Stimulated activated CD4-positive, alpha-beta T cell treated with anti-CD3 and anti-CD28 coated beads, TNF-alpha, amount 100 ng/mL, for 1 hour (primary cell): ENCODE data around the gene SHROOM1.
"Not testable (repeated sequence)": the region's sequence is repeated elsewhere in the genome, so short reads cannot be mapped to it uniquely, and the experiment has no call there.

Experiments used
- DNase-seq, 3 donors: peaks; one replicate each; pipeline ENCODE4 v3.0.0-alpha.2; 2020; ENCODE audit warnings: low read depth in 3 of 3, low spot score in 1 of 3

The SHROOM1 gene

DNA sequence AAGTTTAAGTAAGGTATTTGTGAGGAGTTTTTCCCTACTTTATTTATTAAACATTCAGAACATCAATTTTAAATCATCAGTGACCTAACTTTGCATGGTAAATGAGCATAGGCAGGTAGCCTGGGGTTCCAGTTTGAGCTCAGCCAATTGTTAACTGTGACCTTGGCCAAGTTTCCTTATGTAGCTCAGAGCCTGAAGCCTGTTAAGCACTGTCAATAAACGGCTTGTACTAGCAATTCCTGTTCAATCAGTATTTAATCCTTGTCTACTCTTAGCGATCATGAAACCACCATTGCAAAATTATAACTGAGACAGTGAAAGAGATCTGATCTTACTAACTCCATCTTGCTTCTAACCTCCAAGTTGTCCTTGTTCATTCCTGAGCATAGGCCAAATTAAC lies 22.0 kb downstream of the SHROOM1 start:
- DNase-seq: no peak

DNA sequence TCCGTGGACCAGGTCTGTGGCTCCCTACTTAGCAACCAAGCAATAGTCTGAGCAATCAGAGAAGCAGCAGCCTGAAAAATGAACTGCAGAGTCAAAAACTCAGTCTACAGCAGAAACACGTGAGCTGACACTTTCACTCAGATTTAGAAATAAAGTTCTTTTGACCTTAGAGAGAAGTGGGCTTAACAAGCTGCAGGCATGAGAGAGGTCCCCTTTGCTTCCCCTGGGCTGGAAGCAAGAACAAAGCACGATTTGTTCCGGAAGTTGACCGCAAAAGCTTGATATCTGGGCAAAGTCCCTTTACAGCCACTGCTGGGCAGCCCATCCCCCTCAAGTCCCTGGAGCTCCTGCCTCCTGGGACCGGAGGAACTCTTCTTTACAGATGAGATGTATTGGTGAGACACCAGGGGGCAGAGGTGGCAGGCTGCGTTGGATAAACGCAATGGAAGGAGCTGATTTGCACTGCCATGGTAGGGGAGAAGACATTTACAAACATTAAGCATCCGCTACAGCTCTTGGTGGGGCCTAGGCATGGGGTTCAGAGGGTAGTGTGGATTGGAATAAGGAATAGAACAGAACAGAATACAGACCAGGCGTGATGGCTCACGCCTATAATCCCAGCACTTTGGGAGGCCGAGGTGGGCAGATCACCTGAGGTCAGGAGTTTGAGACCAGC lies 23.1 kb downstream of the SHROOM1 start:
- DNase-seq: no peak

DNA sequence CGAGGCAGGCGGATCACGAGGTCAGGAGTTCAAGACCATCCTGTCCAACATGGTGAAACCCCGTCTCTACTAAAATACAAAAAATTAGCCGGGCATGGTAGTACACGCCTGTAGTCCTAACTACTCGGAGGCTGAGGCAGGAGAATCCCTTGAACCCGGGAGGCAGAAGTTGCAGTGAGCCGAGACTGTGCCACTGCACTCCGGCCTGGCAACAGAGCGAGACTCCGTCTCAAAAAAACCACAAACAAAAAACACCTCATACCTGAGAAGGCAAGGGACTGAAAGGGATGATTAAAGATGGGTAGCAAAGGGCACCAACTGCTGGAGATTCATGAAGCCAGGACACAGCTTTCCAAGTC lies 23.7 kb downstream of the SHROOM1 start:
- DNase-seq: not testable (repeated sequence)

- not testable (repeated sequence) for DNase-seq
Observed at GRCh38 chr5:132805872-132806271, 24.6 kb downstream of the SHROOM1 start.

DNA sequence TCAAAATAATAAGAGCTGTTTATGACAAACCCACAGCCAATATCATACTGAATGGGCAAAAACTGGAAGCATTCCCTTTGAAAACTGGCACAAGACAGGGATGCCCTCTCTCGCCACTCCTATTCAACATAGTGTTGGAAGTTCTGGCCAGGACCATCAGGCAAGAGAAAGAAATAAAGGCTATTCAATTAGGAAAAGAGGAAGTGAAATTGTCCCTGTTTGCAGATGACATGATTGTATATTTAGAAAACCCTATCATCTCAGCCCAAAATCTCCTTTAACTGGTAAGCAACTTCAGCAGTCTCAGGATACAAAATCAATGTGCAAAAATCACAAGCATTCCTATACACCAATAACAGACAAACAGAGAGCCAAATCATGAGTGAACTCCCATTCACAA lies 26.2 kb downstream of the SHROOM1 start:
- DNase-seq: not testable (repeated sequence)

DNA sequence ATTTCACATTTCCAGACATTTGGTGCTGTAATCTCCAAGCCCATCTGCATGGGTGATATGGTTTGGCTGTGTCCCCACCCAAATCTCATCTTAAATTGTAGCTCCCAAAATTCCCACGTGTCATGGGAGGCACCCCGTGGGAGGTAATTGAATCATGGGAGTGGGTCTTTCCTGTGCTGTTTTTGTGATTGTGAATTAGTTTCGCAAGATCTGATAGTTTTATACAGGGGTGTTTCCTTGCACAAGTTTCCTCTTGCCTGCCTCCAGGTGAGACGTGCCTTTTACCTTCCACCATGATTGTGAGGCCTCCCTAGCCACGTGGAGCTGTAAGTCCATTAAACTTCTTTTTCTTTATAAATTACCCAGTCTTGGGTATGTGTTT lies 27.8 kb downstream of the SHROOM1 start:
- DNase-seq: not testable (repeated sequence)

DNA sequence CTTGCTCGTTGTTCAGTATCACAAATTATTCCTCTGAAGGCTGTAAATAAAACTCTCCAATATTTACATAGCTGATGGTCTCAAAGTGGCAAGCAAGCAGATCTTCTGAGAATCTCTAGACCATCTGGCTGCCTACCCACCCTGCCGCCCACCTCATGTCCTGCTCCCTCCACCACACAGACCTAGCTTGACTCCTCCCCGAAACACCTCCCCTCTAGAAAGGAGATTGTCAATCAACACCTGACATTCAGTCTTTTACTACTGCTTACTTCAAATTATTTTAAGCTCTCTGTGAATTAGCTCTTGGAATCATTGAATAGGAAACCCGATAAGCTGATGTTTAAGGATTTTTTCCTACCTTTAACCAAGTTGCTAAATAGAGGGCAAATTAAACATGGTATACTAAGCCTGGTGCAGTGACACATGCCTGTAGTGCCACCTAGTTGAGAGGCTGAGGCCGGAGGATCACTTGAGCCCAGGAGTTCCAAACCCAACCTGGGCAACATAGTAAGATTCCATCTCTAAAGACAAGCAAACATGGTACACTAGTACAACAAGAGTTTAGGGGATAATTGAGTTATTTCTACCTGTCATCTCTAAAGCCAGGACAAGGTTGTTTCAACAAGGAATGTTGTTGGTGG lies 28.3 kb downstream of the SHROOM1 start:
- DNase-seq: no peak

DNA sequence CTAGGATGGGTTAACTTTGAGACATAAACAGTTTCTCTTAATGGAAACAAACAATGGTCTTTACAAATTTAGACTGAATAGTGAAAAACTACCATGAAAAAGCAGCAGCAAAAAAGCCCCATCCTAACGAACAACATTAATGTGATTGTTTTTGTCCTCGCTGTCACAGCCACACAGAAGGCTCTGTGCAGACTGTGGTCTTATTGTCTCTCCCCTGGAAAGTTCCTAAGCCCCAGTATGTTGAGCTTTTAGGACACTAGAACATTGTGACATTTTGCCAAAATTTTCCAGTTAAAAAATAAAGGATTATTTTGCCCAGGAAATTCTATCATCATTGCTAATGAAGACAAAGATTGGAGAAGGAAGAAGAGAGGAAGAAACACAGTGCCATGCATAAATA lies 29.9 kb downstream of the SHROOM1 start:
- no peak for DNase-seq

DNA sequence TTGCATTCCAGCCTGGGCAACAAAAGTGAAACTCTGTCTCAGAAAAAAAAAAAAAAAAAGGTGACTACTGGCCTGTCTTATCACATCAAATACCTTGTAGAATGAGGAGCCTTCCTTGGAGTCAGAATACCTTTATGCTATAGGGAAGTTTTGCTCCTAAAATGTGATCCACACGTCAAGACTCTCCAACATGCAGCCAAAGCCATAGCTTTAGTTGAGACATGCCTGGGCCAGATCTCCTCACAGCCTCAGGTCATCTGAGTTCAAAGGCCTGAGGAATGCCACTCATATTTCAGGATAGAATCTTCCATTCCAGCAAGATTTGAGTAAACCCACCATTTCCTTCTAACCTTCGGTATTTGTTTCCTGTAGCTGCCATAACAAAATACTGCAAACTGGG lies 31.1 kb downstream of the SHROOM1 start:
- DNase-seq: no peak

GRCh38 chr5:132797651-132798050 lies 32.8 kb downstream of the SHROOM1 start:
- DNase-seq: no peak

GRCh38 chr5:132791026-132791425 lies 39.4 kb downstream of the SHROOM1 start:
- DNase-seq: no peak

GRCh38 chr5:132790201-132790865 lies 40.1 kb downstream of the SHROOM1 start:
- DNase-seq: no peak

GRCh38 chr5:132788990-132789886 lies 41.2 kb downstream of the SHROOM1 start:
- no peak for DNase-seq

GRCh38 chr5:132788508-132788907 lies 41.9 kb downstream of the SHROOM1 start:
- DNase-seq: no peak

DNA sequence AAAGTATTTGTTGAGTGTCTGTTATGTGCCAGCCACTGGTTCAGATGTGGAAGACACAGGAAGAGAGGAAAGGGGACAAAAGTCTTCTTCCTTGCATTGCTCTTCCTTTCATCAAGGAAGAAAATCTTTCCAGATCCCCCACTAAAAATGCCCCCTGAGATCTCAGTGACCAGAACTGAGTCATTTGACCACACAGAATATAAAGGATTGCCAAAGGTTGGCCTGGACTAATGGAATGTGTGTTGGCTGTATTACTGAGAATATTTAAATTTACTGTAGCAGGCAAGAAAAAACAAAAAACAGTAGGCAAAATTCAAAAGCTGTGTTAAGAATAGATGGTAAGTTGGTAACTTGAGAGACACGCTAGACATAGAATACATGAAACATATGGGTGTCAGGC lies 43.4 kb downstream of the SHROOM1 start:
- DNase-seq: no peak

GRCh38 chr5:132785864-132786263 lies 44.6 kb downstream of the SHROOM1 start:
- no peak for DNase-seq

- DNase-seq: no peak
Observed at GRCh38 chr5:132785365-132785764, 45.1 kb downstream of the SHROOM1 start.

DNA sequence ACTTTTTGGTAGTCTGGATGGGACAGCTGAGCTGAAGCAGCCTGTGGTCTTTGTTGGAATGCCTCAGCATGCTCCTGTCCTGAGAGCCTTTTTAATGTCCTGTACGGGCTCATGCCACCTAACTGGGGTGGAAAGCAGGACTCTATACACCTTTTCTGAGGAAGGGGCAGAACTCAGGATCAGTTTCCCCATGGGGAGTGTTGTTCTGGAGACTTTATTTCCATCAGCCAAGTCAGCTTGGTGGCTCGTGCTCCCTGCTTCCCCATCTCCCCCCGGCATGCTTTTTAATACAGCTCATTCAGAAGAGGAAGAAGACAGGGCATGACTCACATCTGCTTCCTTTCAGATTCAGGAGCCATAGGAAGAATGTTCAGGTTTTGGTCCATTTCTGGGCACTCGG lies 48.3 kb downstream of the SHROOM1 start:
- DNase-seq: no peak

GRCh38 chr5:132781029-132781428 lies 49.4 kb downstream of the SHROOM1 start:
- no peak for DNase-seq

DNA sequence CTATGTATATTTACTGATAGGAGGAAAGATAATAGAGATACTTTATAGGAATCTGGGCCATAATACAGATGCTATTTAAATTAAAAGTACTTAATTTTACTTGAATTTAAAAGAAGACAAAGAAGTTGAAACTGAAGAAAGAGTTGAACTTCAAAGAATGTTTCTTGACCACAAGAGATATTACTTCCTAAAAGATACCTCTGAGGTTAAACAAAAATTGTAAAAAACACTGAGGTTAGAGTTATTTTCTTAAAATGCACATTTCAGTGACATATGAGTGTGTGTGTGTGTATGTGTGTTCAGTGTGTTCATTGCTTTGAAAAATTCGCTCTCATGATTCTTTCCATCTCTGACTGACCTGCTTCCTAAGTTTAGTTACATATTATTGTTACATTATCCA lies 49.9 kb downstream of the SHROOM1 start:
- DNase-seq: no peak

DNA sequence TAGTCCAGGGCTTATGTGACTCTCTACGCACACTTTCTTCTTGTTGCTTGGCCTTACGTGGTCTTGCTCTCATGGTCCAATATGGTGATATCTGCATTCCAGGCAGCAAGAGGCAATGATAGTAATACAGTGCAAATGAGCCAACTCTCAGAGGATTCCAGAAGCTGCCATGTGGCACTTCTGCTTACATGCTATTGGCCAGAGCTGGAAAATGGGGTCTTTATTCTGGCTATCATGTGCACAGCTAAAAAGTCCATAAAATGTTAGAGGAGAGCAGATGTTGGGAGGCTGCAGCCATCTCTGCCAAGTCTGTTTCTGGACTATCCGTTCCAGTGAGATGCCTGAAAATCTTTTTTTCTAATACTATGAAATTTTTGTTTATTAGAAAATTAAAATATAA lies 50.5 kb downstream of the SHROOM1 start:
- no peak for DNase-seq

DNA sequence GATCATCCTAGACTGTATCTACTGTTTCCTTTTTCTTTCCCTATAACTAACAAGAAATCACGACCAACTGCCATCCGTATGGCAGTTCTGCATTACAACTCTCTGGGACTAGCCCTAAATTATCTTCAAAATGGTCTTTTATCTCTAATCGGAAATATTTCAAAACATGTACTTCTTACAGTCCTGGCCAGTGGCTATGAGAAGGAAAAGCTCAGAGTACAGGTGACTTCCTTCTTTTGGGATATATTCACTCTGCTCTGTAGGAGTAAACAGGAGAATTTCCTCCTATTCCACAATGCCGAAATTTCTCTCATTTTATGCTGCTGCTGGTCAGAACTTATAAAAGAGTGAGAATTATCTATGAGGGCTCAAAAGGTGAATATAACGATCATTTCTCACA lies 51.6 kb downstream of the SHROOM1 start:
- DNase-seq: no peak
